ENCODE data around the gene SPOCK1.

- TF ChIP-seq, protein P1, sequence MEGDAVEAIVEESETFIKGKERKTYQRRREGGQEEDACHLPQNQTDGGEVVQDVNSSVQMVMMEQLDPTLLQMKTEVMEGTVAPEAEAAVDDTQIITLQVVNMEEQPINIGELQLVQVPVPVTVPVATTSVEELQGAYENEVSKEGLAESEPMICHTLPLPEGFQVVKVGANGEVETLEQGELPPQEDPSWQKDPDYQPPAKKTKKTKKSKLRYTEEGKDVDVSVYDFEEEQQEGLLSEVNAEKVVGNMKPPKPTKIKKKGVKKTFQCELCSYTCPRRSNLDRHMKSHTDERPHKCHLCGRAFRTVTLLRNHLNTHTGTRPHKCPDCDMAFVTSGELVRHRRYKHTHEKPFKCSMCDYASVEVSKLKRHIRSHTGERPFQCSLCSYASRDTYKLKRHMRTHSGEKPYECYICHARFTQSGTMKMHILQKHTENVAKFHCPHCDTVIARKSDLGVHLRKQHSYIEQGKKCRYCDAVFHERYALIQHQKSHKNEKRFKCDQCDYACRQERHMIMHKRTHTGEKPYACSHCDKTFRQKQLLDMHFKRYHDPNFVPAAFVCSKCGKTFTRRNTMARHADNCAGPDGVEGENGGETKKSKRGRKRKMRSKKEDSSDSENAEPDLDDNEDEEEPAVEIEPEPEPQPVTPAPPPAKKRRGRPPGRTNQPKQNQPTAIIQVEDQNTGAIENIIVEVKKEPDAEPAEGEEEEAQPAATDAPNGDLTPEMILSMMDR (IDR thresholded peaks at IDR 0.05): no peak
- no peak for TF ChIP-seq POLR2A (IDR thresholded peaks at IDR 0.05)
These were observed 323.0 kb downstream of the SPOCK1 start for GRCh38 chr5:137176126-137176525.

All from Peyer's patch (tissue), 4 donors.